GM12878 (cell line): Measurements from ENCODE around the gene CHRM4. TPM values are rescaled to one million over a fixed set of nuclear protein-coding genes. Genes with fewer than 3 reads are reported as not detected.
A peak's percentile ranks its signal among the peaks of the same experiment; 100 is the strongest.

Source experiments
- CBX5 ChIP-seq: sonication (generic); IDR thresholded peaks from 2 replicates; pipeline ENCODE4 v1.6.1; 2016; ENCODE audit warnings: low read depth, moderate library complexity, mild to moderate bottlenecking, inconsistent platforms
- EZH2 ChIP-seq: IDR thresholded peaks from 2 replicates; pipeline ENCODE4 v1.6.1; 2012; ENCODE audit warnings: low read depth, mild to moderate bottlenecking, control low read depth, inconsistent platforms, low read length, borderline replicate concordance; ENCODE audit not compliant: control insufficient read depth
- HDAC2 ChIP-seq: fragments of 200-600 bp; sonication (generic); IDR thresholded peaks from 2 replicates; pipeline ENCODE4 v1.6.1; 2017
- IKZF2 ChIP-seq, 2 experiments: fragments of 450-650 bp; IDR thresholded peaks; 2 replicates each; pipeline ENCODE4 v1.6.1; 2017; ENCODE audit warnings: mild to moderate bottlenecking in 2 of 2, moderate library complexity in 2 of 2
- JUNB ChIP-seq: IDR thresholded peaks from 2 replicates; pipeline ENCODE4 v1.6.1; 2016; ENCODE audit warnings: antibody characterized with exemption, mild to moderate bottlenecking
- KLF5 ChIP-seq: fragments of 450-650 bp; IDR thresholded peaks from 2 replicates; pipeline ENCODE4 v1.6.1; 2014; ENCODE audit warnings: mild to moderate bottlenecking; ENCODE audit not compliant: partially characterized antibody
- LARP7 ChIP-seq: fragments of 450-650 bp; IDR thresholded peaks from 2 replicates; pipeline ENCODE4 v1.6.1; 2017; ENCODE audit warnings: mild to moderate bottlenecking
- MXI1 ChIP-seq: fragments of 150-350 bp; IDR thresholded peaks from 2 replicates; pipeline ENCODE4 v1.6.1; 2011; ENCODE audit warnings: low read depth, mild to moderate bottlenecking, inconsistent platforms, low read length, improper control_type of control experiment
- NFYB ChIP-seq: IDR thresholded peaks from 2 replicates; pipeline ENCODE4 v1.6.1; 2011; ENCODE audit warnings: low read depth, mild to moderate bottlenecking, low read length, improper control_type of control experiment, moderate library complexity; ENCODE audit not compliant: insufficient read depth
- PAX5 ChIP-seq: IDR thresholded peaks from 2 replicates; pipeline ENCODE4 v1.6.1; 2011; ENCODE audit warnings: low read depth, low read length, borderline replicate concordance
- POLR2A ChIP-seq: IDR thresholded peaks from 2 replicates; pipeline ENCODE4 v1.6.1; 2011; ENCODE audit warnings: low read depth, mild to moderate bottlenecking, low read length
- SMC3 ChIP-seq: IDR thresholded peaks from 2 replicates; pipeline ENCODE4 v1.6.1; 2011; ENCODE audit warnings: low read length, improper control_type of control experiment, borderline replicate concordance
- SREBF2 ChIP-seq: IDR thresholded peaks from 2 replicates; pipeline ENCODE4 v1.6.1; 2012; ENCODE audit warnings: mild to moderate bottlenecking, low read length
- STAT3 ChIP-seq: IDR thresholded peaks from 2 replicates; pipeline ENCODE4 v1.6.1; 2011; ENCODE audit warnings: low read depth, low read length, improper control_type of control experiment
- SUPT20H ChIP-seq: IDR thresholded peaks from 2 replicates; pipeline ENCODE4 v1.6.1; 2011; ENCODE audit warnings: low read depth, mild to moderate bottlenecking, low read length, moderate library complexity, borderline replicate concordance; ENCODE audit not compliant: control insufficient read depth
- polyA plus RNA-seq, 11 experiments: library from polyadenylated mRNA; depleted of rRNA in 4 of 11; unstranded in 6 of 11; stranded (reverse) in 5 of 11; fragments of >200 nt; fragmentation: Nextera tagmentation in 4 of 11; fragmentation: Illumina TruSeq in 1 of 11; extraction: Ambion mirVana in 4 of 11; extraction: Trizol in 1 of 11; gene quantifications; 1 replicate in 1 of 11; 2 replicates in 10 of 11; pipeline versions ENCODE4 v1.2.1 to v1.2.3, GENCODE V29; 2011 to 2016; ENCODE audit warnings: inconsistent platforms in 2 of 11, missing spikeins in 2 of 11, low read depth in 1 of 11
- total RNA-seq, 4 experiments: library from RNA; depleted of rRNA in 3 of 4; stranded (reverse); fragments of >200 nt in 3 of 4; fragmentation: Illumina TruSeq in 1 of 4; extraction: Trizol in 1 of 4; gene quantifications; 2 replicates each; pipeline versions ENCODE4 v1.2.1 to v1.2.3, GENCODE V29; 2013 to 2021
- TF ChIP-seq, protein P1 (sequence below): IDR thresholded peaks from 2 replicates; pipeline ENCODE4 v1.6.1; 2012; ENCODE audit warnings: improper control_type of control experiment, low read depth, low read length; ENCODE audit not compliant: insufficient replicate concordance
- TF ChIP-seq, protein P2 (sequence below): fragments of 450-650 bp; IDR thresholded peaks from 2 replicates; pipeline ENCODE4 v1.6.1; 2017; ENCODE audit warnings: borderline replicate concordance
- TF ChIP-seq, protein P3 (sequence below): fragments of 450-650 bp; IDR thresholded peaks from 2 replicates; pipeline ENCODE4 v1.6.1; 2018; ENCODE audit warnings: mild to moderate bottlenecking, low read depth, moderate library complexity; ENCODE audit not compliant: partially characterized antibody
- TF ChIP-seq, protein P4 (sequence below): fragments of 450-650 bp; IDR thresholded peaks from 2 replicates; pipeline ENCODE4 v1.6.1; 2016; ENCODE audit warnings: mild to moderate bottlenecking

Gene CHRM4
- total and polyA plus RNA-seq, 10 of the 15 experiments (the other 5 are each of a cell fraction or from before 2014, with no cell fraction given) = 0.12 to 0.23 (median 0.13) TPM; not detected in 7

DNA sequence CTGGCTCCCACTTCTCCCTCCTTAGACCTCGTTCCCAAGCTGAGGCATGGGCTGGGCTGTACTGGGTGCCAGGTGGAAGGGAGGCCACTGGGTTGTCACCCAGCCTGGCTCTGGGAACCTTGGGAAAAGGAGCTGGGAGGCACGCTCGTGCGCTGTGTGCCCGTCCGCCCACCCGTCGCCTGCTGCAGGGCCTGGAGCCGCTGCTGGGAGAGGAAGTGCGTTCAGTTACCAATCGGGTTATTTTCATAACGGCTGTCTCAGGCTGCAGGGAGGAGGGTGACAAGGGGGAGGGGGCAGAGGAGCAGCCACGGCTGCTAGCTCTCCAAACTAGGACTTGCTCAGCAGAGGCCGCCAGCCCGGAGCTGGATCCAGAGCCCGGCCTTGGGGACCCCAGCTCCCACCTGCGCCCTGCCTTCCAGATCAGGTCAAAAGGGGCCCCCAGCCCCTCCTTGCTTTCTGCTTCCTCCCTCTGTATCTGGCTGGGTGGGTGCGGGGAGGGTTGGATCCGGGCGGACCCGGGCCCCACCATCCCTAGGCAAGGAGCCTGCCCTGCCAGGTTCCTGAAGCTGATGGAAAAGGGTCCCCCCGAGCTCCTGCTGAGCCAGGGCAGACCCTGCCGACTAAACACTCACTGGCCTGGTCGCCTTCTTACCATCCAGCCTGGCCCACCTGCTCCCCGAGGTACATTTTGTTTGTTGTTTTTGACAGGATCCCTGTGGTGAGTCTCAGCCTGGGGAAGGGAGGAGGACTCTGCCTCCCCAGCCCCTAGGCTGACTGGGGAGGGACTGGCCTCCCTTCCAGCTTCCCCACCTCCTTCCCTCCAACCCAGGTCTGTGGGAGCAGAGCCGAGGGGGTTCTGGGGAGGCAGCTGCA lies 30.1 kb downstream of the CHRM4 start (continued):
- TF ChIP-seq, protein P1, sequence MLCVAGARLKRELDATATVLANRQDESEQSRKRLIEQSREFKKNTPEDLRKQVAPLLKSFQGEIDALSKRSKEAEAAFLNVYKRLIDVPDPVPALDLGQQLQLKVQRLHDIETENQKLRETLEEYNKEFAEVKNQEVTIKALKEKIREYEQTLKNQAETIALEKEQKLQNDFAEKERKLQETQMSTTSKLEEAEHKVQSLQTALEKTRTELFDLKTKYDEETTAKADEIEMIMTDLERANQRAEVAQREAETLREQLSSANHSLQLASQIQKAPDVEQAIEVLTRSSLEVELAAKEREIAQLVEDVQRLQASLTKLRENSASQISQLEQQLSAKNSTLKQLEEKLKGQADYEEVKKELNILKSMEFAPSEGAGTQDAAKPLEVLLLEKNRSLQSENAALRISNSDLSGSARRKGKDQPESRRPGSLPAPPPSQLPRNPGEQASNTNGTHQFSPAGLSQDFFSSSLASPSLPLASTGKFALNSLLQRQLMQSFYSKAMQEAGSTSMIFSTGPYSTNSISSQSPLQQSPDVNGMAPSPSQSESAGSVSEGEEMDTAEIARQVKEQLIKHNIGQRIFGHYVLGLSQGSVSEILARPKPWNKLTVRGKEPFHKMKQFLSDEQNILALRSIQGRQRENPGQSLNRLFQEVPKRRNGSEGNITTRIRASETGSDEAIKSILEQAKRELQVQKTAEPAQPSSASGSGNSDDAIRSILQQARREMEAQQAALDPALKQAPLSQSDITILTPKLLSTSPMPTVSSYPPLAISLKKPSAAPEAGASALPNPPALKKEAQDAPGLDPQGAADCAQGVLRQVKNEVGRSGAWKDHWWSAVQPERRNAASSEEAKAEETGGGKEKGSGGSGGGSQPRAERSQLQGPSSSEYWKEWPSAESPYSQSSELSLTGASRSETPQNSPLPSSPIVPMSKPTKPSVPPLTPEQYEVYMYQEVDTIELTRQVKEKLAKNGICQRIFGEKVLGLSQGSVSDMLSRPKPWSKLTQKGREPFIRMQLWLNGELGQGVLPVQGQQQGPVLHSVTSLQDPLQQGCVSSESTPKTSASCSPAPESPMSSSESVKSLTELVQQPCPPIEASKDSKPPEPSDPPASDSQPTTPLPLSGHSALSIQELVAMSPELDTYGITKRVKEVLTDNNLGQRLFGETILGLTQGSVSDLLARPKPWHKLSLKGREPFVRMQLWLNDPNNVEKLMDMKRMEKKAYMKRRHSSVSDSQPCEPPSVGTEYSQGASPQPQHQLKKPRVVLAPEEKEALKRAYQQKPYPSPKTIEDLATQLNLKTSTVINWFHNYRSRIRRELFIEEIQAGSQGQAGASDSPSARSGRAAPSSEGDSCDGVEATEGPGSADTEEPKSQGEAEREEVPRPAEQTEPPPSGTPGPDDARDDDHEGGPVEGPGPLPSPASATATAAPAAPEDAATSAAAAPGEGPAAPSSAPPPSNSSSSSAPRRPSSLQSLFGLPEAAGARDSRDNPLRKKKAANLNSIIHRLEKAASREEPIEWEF = no peak
- TF ChIP-seq PAX5 (0 out of 2 replicates have a peak, but pooled peaks have one; percentile 36), LARP7 (no peak; the same call in 1 of the 2 replicates), EZH2 (no peak), NFYB (no peak), SUPT20H (no peak), IKZF2 (IDR thresholded peaks at IDR 0.05) (peak; percentile 87), JUNB (no peak), SREBF2 (no peak), MXI1 (no peak; the same call in 1 of the 2 replicates), SMC3 (no peak), KLF5 (peak; percentile 64), POLR2A (peak; percentile 94), STAT3 (no peak), CBX5 (no peak), HDAC2 (no peak)
- TF ChIP-seq, protein P2, sequence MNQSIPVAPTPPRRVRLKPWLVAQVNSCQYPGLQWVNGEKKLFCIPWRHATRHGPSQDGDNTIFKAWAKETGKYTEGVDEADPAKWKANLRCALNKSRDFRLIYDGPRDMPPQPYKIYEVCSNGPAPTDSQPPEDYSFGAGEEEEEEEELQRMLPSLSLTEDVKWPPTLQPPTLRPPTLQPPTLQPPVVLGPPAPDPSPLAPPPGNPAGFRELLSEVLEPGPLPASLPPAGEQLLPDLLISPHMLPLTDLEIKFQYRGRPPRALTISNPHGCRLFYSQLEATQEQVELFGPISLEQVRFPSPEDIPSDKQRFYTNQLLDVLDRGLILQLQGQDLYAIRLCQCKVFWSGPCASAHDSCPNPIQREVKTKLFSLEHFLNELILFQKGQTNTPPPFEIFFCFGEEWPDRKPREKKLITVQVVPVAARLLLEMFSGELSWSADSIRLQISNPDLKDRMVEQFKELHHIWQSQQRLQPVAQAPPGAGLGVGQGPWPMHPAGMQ = no peak
- TF ChIP-seq, protein P3, sequence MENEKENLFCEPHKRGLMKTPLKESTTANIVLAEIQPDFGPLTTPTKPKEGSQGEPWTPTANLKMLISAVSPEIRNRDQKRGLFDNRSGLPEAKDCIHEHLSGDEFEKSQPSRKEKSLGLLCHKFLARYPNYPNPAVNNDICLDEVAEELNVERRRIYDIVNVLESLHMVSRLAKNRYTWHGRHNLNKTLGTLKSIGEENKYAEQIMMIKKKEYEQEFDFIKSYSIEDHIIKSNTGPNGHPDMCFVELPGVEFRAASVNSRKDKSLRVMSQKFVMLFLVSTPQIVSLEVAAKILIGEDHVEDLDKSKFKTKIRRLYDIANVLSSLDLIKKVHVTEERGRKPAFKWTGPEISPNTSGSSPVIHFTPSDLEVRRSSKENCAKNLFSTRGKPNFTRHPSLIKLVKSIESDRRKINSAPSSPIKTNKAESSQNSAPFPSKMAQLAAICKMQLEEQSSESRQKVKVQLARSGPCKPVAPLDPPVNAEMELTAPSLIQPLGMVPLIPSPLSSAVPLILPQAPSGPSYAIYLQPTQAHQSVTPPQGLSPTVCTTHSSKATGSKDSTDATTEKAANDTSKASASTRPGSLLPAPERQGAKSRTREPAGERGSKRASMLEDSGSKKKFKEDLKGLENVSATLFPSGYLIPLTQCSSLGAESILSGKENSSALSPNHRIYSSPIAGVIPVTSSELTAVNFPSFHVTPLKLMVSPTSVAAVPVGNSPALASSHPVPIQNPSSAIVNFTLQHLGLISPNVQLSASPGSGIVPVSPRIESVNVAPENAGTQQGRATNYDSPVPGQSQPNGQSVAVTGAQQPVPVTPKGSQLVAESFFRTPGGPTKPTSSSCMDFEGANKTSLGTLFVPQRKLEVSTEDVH = no peak
- TF ChIP-seq, protein P4, sequence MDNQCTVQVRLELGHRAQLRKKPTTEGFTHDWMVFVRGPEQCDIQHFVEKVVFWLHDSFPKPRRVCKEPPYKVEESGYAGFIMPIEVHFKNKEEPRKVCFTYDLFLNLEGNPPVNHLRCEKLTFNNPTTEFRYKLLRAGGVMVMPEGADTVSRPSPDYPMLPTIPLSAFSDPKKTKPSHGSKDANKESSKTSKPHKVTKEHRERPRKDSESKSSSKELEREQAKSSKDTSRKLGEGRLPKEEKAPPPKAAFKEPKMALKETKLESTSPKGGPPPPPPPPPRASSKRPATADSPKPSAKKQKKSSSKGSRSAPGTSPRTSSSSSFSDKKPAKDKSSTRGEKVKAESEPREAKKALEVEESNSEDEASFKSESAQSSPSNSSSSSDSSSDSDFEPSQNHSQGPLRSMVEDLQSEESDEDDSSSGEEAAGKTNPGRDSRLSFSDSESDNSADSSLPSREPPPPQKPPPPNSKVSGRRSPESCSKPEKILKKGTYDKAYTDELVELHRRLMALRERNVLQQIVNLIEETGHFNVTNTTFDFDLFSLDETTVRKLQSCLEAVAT = peak; percentile 55; the same call in 1 of the 2 replicates
